Neural progenitor cell (in vitro differentiated cells): ENCODE data around the gene LRIG2. TPM values are rescaled to one million over a fixed set of nuclear protein-coding genes. Genes with fewer than 3 reads are reported as not detected.

Experiments
- DNase-seq: peaks from one replicate; pipeline ENCODE4 v3.0.0-alpha.2; 2016; ENCODE audit warnings: low spot score
- H2AFZ ChIP-seq: fragments of 200-600 bp; sonication (generic); replicated peaks from 2 replicates; pipeline ENCODE4 v1.6.1; 2016; ENCODE audit warnings: antibody characterized with exemption
- H3F3A ChIP-seq: fragments of 200-600 bp; sonication (generic); 2 replicates; pipeline ENCODE4 v1.6.1; 2016; ENCODE audit warnings: antibody characterized with exemption, low read depth
- H3K27ac ChIP-seq: fragments of 200-600 bp; sonication (generic); 2 replicates; pipeline ENCODE4 v1.5.1; 2016; ENCODE audit warnings: mild to moderate bottlenecking
- H3K27me3 ChIP-seq: fragments of 200-600 bp; sonication (generic); 2 replicates; pipeline ENCODE4 v1.6.1; 2016; ENCODE audit warnings: mild to moderate bottlenecking, moderate library complexity
- H3K36me3 ChIP-seq: fragments of 200-600 bp; sonication (generic); 2 replicates; pipeline ENCODE4 v1.5.1; 2016
- H3K4me1 ChIP-seq: fragments of 200-600 bp; sonication (generic); 2 replicates; pipeline ENCODE4 v1.6.1; 2016; ENCODE audit warnings: mixed run types
- H3K4me2 ChIP-seq: fragments of 200-600 bp; sonication (generic); 2 replicates; pipeline ENCODE4 v1.6.1; 2016
- H3K4me3 ChIP-seq: fragments of 200-600 bp; sonication (generic); 2 replicates; pipeline ENCODE4 v1.5.1; 2016
- H3K79me2 ChIP-seq: fragments of 200-600 bp; sonication (generic); 2 replicates; pipeline ENCODE4 v1.6.1; 2016; ENCODE audit warnings: low read depth
- H3K9ac ChIP-seq: fragments of 200-600 bp; sonication (generic); 2 replicates; pipeline ENCODE4 v1.6.1; 2016
- H3K9me3 ChIP-seq: fragments of 200-600 bp; sonication (generic); 2 replicates; pipeline ENCODE4 v1.5.1; 2016; ENCODE audit warnings: low read depth
- H4K20me1 ChIP-seq: fragments of 200-600 bp; sonication (generic); 2 replicates; pipeline ENCODE4 v1.6.1; 2016; ENCODE audit warnings: low read depth
- H3K27ac Mint-ChIP-seq: 3 replicates; pipeline ENCODE4 v1.8.0; 2021; ENCODE audit warnings: mixed read lengths
- H3K27me3 Mint-ChIP-seq: 2 replicates; pipeline ENCODE4 v1.8.0; 2022; ENCODE audit warnings: low read depth, mild to moderate bottlenecking, inconsistent platforms, moderate library complexity, mixed read lengths; ENCODE audit not compliant: insufficient read depth
- H3K36me3 Mint-ChIP-seq: 3 replicates; pipeline ENCODE4 v1.8.0; 2021; ENCODE audit warnings: mixed read lengths
- H3K4me1 Mint-ChIP-seq: 3 replicates; pipeline ENCODE4 v1.8.0; 2021; ENCODE audit warnings: mixed read lengths
- H3K4me3 Mint-ChIP-seq: 3 replicates; pipeline ENCODE4 v1.8.0; 2021; ENCODE audit warnings: mild to moderate bottlenecking, moderate library complexity, mixed read lengths
- H3K9me3 Mint-ChIP-seq: 3 replicates; pipeline ENCODE4 v1.8.0; 2020; ENCODE audit warnings: mixed read lengths
- CTCF ChIP-seq: fragments of 200-600 bp; sonication (generic); IDR thresholded peaks from 2 replicates; pipeline ENCODE4 v1.5.1; 2017; ENCODE audit warnings: antibody characterized with exemption, mild to moderate bottlenecking
- EZH2 ChIP-seq: fragments of 200-600 bp; sonication (generic); IDR thresholded peaks from 2 replicates; pipeline ENCODE4 v1.6.1; 2017; ENCODE audit warnings: antibody characterized with exemption, mild to moderate bottlenecking, moderate library complexity
- EZH2phosphoT487 ChIP-seq: fragments of 200-600 bp; sonication (generic); IDR thresholded peaks from 2 replicates; pipeline ENCODE4 v1.6.1; 2017; ENCODE audit warnings: antibody characterized with exemption
- total RNA-seq: library from RNA; depleted of rRNA; stranded (reverse); fragments of >200 nt; gene quantifications from 2 replicates; pipeline ENCODE4 v1.2.3, GENCODE V29; 2015; ENCODE audit warnings: low replicate concordance

LRIG2 gene
- total RNA-seq, 1 donor from 2014 or later: 24.4 TPM

- H3K27ac ChIP-seq: no peak overlapping the region
- H3K9me3 ChIP-seq: no peaks in the 10 kb centered on the region
- peaks cover 12% of the 10 kb centered on the region for H3K36me3 Mint-ChIP-seq
- peaks cover 6% of the 10 kb centered on the region for H3K4me1 Mint-ChIP-seq
- DNase-seq: no peak
- H3K4me3 Mint-ChIP-seq: no peak overlapping the region
- H3K36me3 ChIP-seq: peaks cover 7% of the 10 kb centered on the region
- peaks cover 81% of the 10 kb centered on the region for H3K79me2 ChIP-seq
- H3K27me3 Mint-ChIP-seq: no peaks in the 10 kb centered on the region
- H3K27me3 ChIP-seq: no peaks in the 10 kb centered on the region
- H3K27ac Mint-ChIP-seq: no peak overlapping the region
- no peak overlapping the region for H3K9ac ChIP-seq
- peaks cover 49% of the 10 kb centered on the region for H4K20me1 ChIP-seq
- H3K4me1 ChIP-seq: no peaks in the 10 kb centered on the region
- H3K4me2 ChIP-seq: no peak overlapping the region
- TF ChIP-seq EZH2 (no peak), CTCF (no peak), EZH2phosphoT487 (no peak)
- H3K4me3 ChIP-seq: no peak overlapping the region
- no peaks in the 10 kb centered on the region for H3K9me3 Mint-ChIP-seq
- peaks cover 8% of the 10 kb centered on the region for H3F3A ChIP-seq
- no peak overlapping the region for H2AFZ ChIP-seq
These were observed 16.0 kb downstream of the LRIG2 start for GRCh38 chr1:113088972-113089371.

- Histone ChIP-seq H3K79me2 (peaks cover 70% of the 10 kb centered on the region), H3F3A (peaks cover 15% of the 10 kb centered on the region), H3K4me3 (no peak overlapping the region), H3K9me3 (no peaks in the 10 kb centered on the region), H3K27me3 (no peaks in the 10 kb centered on the region), H3K4me2 (no peak overlapping the region), H3K4me1 (no peaks in the 10 kb centered on the region), H4K20me1 (peaks cover 48% of the 10 kb centered on the region), H3K36me3 (peaks cover 10% of the 10 kb centered on the region), H2AFZ (no peak overlapping the region), H3K9ac (no peak overlapping the region), H3K27ac (no peak overlapping the region)
- Mint-ChIP-seq H3K4me1 (peaks cover 6% of the 10 kb centered on the region), H3K27me3 (no peaks in the 10 kb centered on the region), H3K9me3 (no peaks in the 10 kb centered on the region), H3K36me3 (peaks cover 12% of the 10 kb centered on the region), H3K4me3 (no peak overlapping the region), H3K27ac (no peak overlapping the region)
- DNase-seq: no peak
- no peak for TF ChIP-seq EZH2phosphoT487
- TF ChIP-seq EZH2: no peak
- no peak for TF ChIP-seq CTCF
These were observed 17.1 kb downstream of the LRIG2 start for GRCh38 chr1:113090051-113090450.

GRCh38 chr1:113091988-113092594 is 19.1 kb downstream of the LRIG2 start:
- H3K4me1 ChIP-seq: no peaks in the 10 kb centered on the region
- no peaks in the 10 kb centered on the region for H3K27me3 Mint-ChIP-seq
- peaks cover 15% of the 10 kb centered on the region for H3F3A ChIP-seq
- no peak overlapping the region for H3K4me3 Mint-ChIP-seq
- no peak overlapping the region for H2AFZ ChIP-seq
- H4K20me1 ChIP-seq: peaks cover 32% of the 10 kb centered on the region
- no peak for DNase-seq
- TF ChIP-seq CTCF: no peak
- H3K9me3 Mint-ChIP-seq: no peaks in the 10 kb centered on the region
- H3K27me3 ChIP-seq: no peaks in the 10 kb centered on the region
- no peak overlapping the region for H3K4me2 ChIP-seq
- H3K36me3 Mint-ChIP-seq: peaks cover 10% of the 10 kb centered on the region
- peaks cover 10% of the 10 kb centered on the region for H3K36me3 ChIP-seq
- no peaks in the 10 kb centered on the region for H3K9me3 ChIP-seq
- no peak overlapping the region for H3K27ac Mint-ChIP-seq
- no peak overlapping the region for H3K27ac ChIP-seq
- H3K9ac ChIP-seq: no peak overlapping the region
- H3K79me2 ChIP-seq: peaks cover 50% of the 10 kb centered on the region
- peaks cover 11% of the 10 kb centered on the region for H3K4me1 Mint-ChIP-seq
- no peak overlapping the region for H3K4me3 ChIP-seq
